HCT116 (cell line): ENCODE measurements around the gene ADGRF5. TPM values are rescaled to one million over a fixed set of nuclear protein-coding genes. Genes with fewer than 3 reads are reported as not detected.

Experiments
- ATAC-seq: fragments of 200-7000 bp; cut with Tn5 transposase; 2 replicates; pipeline ENCODE4 v1.9.1; 2020; ENCODE audit warnings: mild to moderate bottlenecking, moderate library complexity
- BruUV-seq: library from RNA; stranded (reverse); fragments of 400-500 nt; replicated peaks from 2 replicates; lab custom pipeline; 2021; lab: Mats Ljungman, UMichigan
- CTCF ChIA-PET: fragments of 300-600 bp; sonication (Branson Sonifier 250); formaldehyde crosslinking; loops from one replicate; lab custom pipeline; 2021; ENCODE audit warnings: antibody characterized with exemption; lab: Charles Lee
- POLR2A ChIA-PET: fragments of 300-600, 350-600 bp; sonication (Branson Sonifier 250); formaldehyde crosslinking; loops from one replicate; lab custom pipeline; 2021; ENCODE audit warnings: antibody characterized with exemption; lab: Charles Lee
- RAD21 ChIA-PET, 2 experiments: fragments of 300-600 bp; sonication (Branson Sonifier 250); formaldehyde crosslinking; loops; one replicate each; lab custom pipeline; 2023; ENCODE audit warnings: low total read pairs in 2 of 2; ENCODE audit not compliant: uncharacterized antibody in 2 of 2, unreplicated experiment in 2 of 2, low non-redundant PET in 1 of 2; lab: Charles Lee
- DNase-seq: peaks from one replicate; pipeline ENCODE4 v3.0.0-alpha.2; 2010; ENCODE audit warnings: low read depth, low spot score
- H2AFZ ChIP-seq: fragments of 200-600 bp; shearing (Covaris generic), sonication (generic); 2 replicates; pipeline ENCODE4 v1.6.1; 2017; ENCODE audit warnings: low read depth, mixed run types, mixed read lengths, antibody characterized with exemption, low read length; ENCODE audit not compliant: poor library complexity, severe bottlenecking
- H3K27ac ChIP-seq: 2 replicates; pipeline ENCODE4 v1.5.1; 2012; ENCODE audit warnings: low read depth, low read length
- H3K27me3 ChIP-seq: fragments of 200-600 bp; sonication (generic); 2 replicates; pipeline ENCODE4 v1.6.1; 2016; ENCODE audit warnings: mixed run types, low read length, mixed read lengths; ENCODE audit not compliant: insufficient read depth
- H3K36me3 ChIP-seq, 2 experiments: fragments of 200-500 bp in 1 of 2; fragments of 200-600 bp in 1 of 2; sonication (Bioruptor generic) in 1 of 2; sonication (generic) in 1 of 2; 2 replicates each; pipeline versions ENCODE4 v1.5.1 to v1.6.1; 2014 to 2016; ENCODE audit warnings: low read length in 2 of 2, inconsistent platforms in 1 of 2, mixed read lengths in 1 of 2, mixed run types in 1 of 2; ENCODE audit not compliant: insufficient read depth in 2 of 2, control insufficient read depth in 1 of 2
- H3K4me1 ChIP-seq, 2 experiments: fragments of 200-600 bp in 1 of 2; sonication (generic) in 1 of 2; 2 replicates each; pipeline versions ENCODE4 v1.5.1 to v1.6.1; 2012 to 2017; ENCODE audit warnings: low read length in 2 of 2, inconsistent platforms in 1 of 2, mild to moderate bottlenecking in 1 of 2, mixed read lengths in 1 of 2, mixed run types in 1 of 2, moderate library complexity in 1 of 2; ENCODE audit not compliant: insufficient read depth in 2 of 2, control insufficient read depth in 1 of 2
- H3K4me2 ChIP-seq: fragments of 200-600 bp; sonication (generic); 2 replicates; pipeline ENCODE4 v1.6.1; 2017; ENCODE audit warnings: mixed run types, low read length, mixed read lengths
- H3K4me3 ChIP-seq, 2 experiments: fragments of 200-600 bp in 1 of 2; sonication (generic) in 1 of 2; replicated peaks in 1 of 2; 2 replicates each; pipeline ENCODE4 v1.5.1; 2011 to 2016; ENCODE audit warnings: low read length in 2 of 2, control low read depth in 1 of 2, low read depth in 1 of 2, mild to moderate bottlenecking in 1 of 2, mixed read lengths in 1 of 2, mixed run types in 1 of 2
- H3K79me2 ChIP-seq: fragments of 200-600 bp; sonication (generic); 2 replicates; pipeline ENCODE4 v1.6.1; 2017; ENCODE audit warnings: mild to moderate bottlenecking, mixed run types, low read length, moderate library complexity, mixed read lengths; ENCODE audit not compliant: insufficient read depth
- H3K9ac ChIP-seq: fragments of 200-600 bp; sonication (generic); 2 replicates; pipeline ENCODE4 v1.6.1; 2016; ENCODE audit warnings: low read length, mixed read lengths
- H3K9me2 ChIP-seq: fragments of 200-600 bp; sonication (generic), shearing (Covaris generic); 2 replicates; pipeline ENCODE4 v1.6.1; 2017; ENCODE audit warnings: mixed run types, mild to moderate bottlenecking, moderate library complexity; ENCODE audit not compliant: insufficient read depth
- H3K9me3 ChIP-seq, 2 experiments: fragments of 200-500 bp in 1 of 2; fragments of 200-600 bp in 1 of 2; sonication (Bioruptor generic) in 1 of 2; sonication (generic) in 1 of 2; 2 replicates each; pipeline ENCODE4 v1.6.1; 2014 to 2017; ENCODE audit warnings: low read length in 2 of 2, mixed read lengths in 2 of 2, inconsistent platforms in 1 of 2, low read depth in 1 of 2, mild to moderate bottlenecking in 1 of 2, mixed run types in 1 of 2, moderate library complexity in 1 of 2; ENCODE audit not compliant: control insufficient read depth in 1 of 2, insufficient read depth in 1 of 2
- H4K20me1 ChIP-seq: fragments of 200-600 bp; sonication (generic), shearing (Covaris generic); 2 replicates; pipeline ENCODE4 v1.6.1; 2017; ENCODE audit warnings: mixed run types, mild to moderate bottlenecking, moderate library complexity; ENCODE audit not compliant: insufficient read depth
- CBX3 ChIP-seq: IDR thresholded peaks from 2 replicates; pipeline ENCODE4 v1.6.1; 2012; ENCODE audit warnings: low read depth
- ELF1 ChIP-seq: IDR thresholded peaks from 2 replicates; pipeline ENCODE4 v1.6.1; 2012; ENCODE audit warnings: low read depth, borderline replicate concordance
- FOSL1 ChIP-seq: IDR thresholded peaks from 2 replicates; pipeline ENCODE4 v1.6.1; 2012; ENCODE audit warnings: low read depth
- RAD21 ChIP-seq: IDR thresholded peaks from 2 replicates; pipeline ENCODE4 v1.6.1; 2012; ENCODE audit warnings: low read depth, mild to moderate bottlenecking
- SIN3A ChIP-seq: IDR thresholded peaks from 2 replicates; pipeline ENCODE4 v1.6.1; 2012; ENCODE audit warnings: low read depth
- SP1 ChIP-seq: IDR thresholded peaks from 2 replicates; pipeline ENCODE4 v1.6.1; 2012; ENCODE audit warnings: low read depth
- TCF7L2 ChIP-seq: IDR thresholded peaks from 2 replicates; pipeline ENCODE4 v1.7.0; 2011; ENCODE audit warnings: borderline replicate concordance, inconsistent platforms; ENCODE audit not compliant: insufficient read depth, insufficient read length; ENCODE audit errors: extremely low read depth
- YY1 ChIP-seq: IDR thresholded peaks from 2 replicates; pipeline ENCODE4 v1.6.1; 2011; ENCODE audit warnings: low read length, low read depth, moderate library complexity, mild to moderate bottlenecking; ENCODE audit not compliant: insufficient replicate concordance; ENCODE audit errors: extremely low read depth
- ZNF274 ChIP-seq: fragments of 200-500 bp; sonication (Bioruptor generic); IDR thresholded peaks from 2 replicates; pipeline ENCODE4 v1.6.1; 2014; ENCODE audit warnings: mild to moderate bottlenecking, low read depth, low read length, inconsistent platforms
- intact Hi-C: fragments of 100-400 bp; cut with micrococcal nuclease; formaldehyde crosslinking; loops from 2 replicates; pipeline ENCODE4 v1.10.0; 2022
- total RNA-seq: library from RNA; stranded (reverse); gene quantifications from one replicate; pipeline ENCODE4 v1.2.1, GENCODE V29; 2021; ENCODE audit not compliant: unreplicated experiment
- TF ChIP-seq, protein P1 (sequence below), 3 experiments: fragments of 200-600 bp in 1 of 3; sonication (generic) in 1 of 3; IDR thresholded peaks in 2 of 3; conservative IDR thresholded peaks in 1 of 3; 2 replicates each; pipeline ENCODE4 v1.5.1; 2012 to 2017; ENCODE audit warnings: low read depth in 2 of 3, low read length in 2 of 3, antibody characterized with exemption in 1 of 3, borderline replicate concordance in 1 of 3, control low read depth in 1 of 3, mild to moderate bottlenecking in 1 of 3, mixed read lengths in 1 of 3, mixed run types in 1 of 3, moderate library complexity in 1 of 3; ENCODE audit not compliant: insufficient read depth in 1 of 3
- TF ChIP-seq, protein P2 (sequence below): IDR thresholded peaks from 2 replicates; pipeline ENCODE4 v1.6.1; 2012

Gene ADGRF5
- total RNA-seq, 1 experiment from 2014 or later: 0.17 TPM

DNA sequence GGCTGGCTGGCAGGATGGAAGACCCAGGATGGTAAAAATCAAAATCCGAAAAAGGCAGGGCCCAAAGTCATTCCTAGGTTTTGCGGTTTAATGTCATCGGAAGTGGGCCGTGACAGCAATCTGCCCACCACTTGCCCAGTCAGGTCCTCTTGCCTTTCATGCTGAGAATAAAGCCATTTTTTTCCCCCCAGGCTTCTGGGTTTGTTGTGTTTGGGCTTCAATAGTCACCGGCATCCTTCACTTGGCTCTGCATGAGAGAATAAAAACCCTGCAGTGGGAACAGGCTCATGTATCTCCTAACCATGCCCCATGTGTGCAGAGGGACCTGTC, 72.4 kb downstream of the ADGRF5 start (continued):
- TF ChIP-seq FOSL1: no peak

DNA sequence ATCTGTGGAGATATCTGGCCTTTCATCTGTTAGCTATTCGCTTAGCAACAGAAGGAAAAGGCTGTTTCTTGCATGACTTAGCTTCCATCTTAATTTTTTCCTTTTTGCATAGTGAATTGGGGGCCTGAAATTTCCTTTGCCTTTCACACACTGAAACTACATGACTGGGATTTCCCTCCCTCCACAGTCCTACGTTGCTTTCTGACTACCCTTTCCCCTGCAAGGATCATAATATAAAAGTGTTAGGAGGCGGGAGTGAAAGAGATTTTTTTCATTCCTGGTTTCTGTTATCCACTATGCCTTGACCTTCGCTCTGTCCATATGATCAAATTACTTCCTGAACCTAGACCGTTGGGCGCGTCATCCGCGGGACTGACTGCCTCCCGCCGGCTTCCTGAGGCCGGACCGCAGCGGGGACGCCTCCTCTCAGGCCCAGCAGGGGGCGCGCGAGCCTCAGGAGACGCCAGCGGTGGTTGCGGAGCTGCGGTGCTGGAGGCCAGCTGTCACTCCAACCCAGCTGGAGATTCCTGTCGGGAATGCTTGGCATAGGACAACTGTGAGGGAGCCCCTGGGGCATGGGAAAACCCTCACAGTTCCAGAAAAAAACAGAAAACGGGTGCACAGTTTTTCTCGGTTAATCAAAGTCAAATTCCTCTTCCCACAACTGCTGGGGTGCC, 72.9 kb downstream of the ADGRF5 start:
- peak; percentile 99 for ATAC-seq
- Histone ChIP-seq H3K27ac (no peak overlapping the region), H3K4me3 (peak overlapping the region in 1 of 2 experiments; percentile 13; a peak in 1 of 4 replicates), H3K27me3 (no peaks in the 10 kb centered on the region), H3K4me1 (peaks cover 0 to 18% of the 10 kb centered on the region in 2 experiments; a peak in 2 of 4 replicates), H3K9ac (no peak overlapping the region), H2AFZ (peak overlapping the region; percentile 47), H4K20me1 (no peaks in the 10 kb centered on the region), H3K4me2 (peak overlapping the region; percentile 54), H3K9me2 (no peaks in the 10 kb centered on the region), H3K9me3 (no peaks in the 10 kb centered on the region), H3K36me3 (no peaks in the 10 kb centered on the region), H3K79me2 (no peaks in the 10 kb centered on the region)
- intact Hi-C loops: loop anchor here (1.0 to 5.0 kb wide), 5 partner anchors 142 to 462 kb away; no protein-coding TSS in a partner anchor
- RAD21 ChIA-PET: interaction anchor here (0.6 to 1.0 kb wide), 2 partner anchors 137 to 186 kb away, joined by 3 read pairs; no protein-coding TSS in a partner anchor
- TF ChIP-seq ELF1 (peak; percentile 52), SP1 (no peak), CBX3 (peak; percentile 81), TCF7L2 (peak; percentile 24), RAD21 (peak; percentile 98), ZNF274 (no peak), YY1 (peak; percentile 38), SIN3A (peak; percentile 57; the same call in 1 of the 2 replicates)
- TF ChIP-seq, protein P1, sequence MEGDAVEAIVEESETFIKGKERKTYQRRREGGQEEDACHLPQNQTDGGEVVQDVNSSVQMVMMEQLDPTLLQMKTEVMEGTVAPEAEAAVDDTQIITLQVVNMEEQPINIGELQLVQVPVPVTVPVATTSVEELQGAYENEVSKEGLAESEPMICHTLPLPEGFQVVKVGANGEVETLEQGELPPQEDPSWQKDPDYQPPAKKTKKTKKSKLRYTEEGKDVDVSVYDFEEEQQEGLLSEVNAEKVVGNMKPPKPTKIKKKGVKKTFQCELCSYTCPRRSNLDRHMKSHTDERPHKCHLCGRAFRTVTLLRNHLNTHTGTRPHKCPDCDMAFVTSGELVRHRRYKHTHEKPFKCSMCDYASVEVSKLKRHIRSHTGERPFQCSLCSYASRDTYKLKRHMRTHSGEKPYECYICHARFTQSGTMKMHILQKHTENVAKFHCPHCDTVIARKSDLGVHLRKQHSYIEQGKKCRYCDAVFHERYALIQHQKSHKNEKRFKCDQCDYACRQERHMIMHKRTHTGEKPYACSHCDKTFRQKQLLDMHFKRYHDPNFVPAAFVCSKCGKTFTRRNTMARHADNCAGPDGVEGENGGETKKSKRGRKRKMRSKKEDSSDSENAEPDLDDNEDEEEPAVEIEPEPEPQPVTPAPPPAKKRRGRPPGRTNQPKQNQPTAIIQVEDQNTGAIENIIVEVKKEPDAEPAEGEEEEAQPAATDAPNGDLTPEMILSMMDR (IDR thresholded peaks at IDR 0.05 in 2 of 3, conservative IDR thresholded peaks at IDR 0.05 in 1 of 3; ENCODE audit: borderline replicate concordance in 1 of 3, insufficient read depth in 1 of 3, low read depth in 2 of 3, low read length in 2 of 3): peak; percentile 88 to 94 (median 92)
- TF ChIP-seq, protein P2, sequence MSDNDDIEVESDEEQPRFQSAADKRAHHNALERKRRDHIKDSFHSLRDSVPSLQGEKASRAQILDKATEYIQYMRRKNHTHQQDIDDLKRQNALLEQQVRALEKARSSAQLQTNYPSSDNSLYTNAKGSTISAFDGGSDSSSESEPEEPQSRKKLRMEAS: peak; percentile 47
- DNase-seq: peak; percentile 53
- CTCF ChIA-PET: interaction anchor here (0.6 to 3.7 kb wide), 13 partner anchors 8 to 428 kb away, joined by 3 to 37 read pairs (median 4); no protein-coding TSS in a partner anchor
- BruUV-seq: no TSS peak
- POLR2A ChIA-PET: no interaction called here
